ENCODE results near the gene CEP112.
"Not testable (repeated sequence)": the region's sequence is repeated elsewhere in the genome, so short reads cannot be mapped to it uniquely, and the experiment has no call there.

CEP112 gene

DNA sequence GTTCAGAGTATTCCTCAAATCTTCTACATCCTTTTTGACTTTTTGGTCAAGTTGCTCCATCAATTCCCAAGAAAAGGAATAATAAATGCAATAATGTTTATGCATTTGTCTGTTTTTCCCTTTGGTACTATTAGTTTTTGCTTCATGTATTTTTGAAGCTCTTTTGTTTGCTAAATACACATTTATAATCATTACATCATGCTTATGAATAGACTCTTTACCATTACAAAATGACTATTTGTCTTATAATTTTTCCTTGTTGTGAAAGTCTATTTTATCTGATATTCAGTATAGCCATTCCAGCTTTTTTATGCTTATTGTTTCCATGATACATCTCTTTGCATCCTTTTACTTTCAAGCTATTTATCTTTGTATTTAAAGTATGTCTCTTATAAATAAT is 41.2 kb downstream of the CEP112 start:
- no peak for DNase-seq (ENCODE audit: low spot score)

DNA sequence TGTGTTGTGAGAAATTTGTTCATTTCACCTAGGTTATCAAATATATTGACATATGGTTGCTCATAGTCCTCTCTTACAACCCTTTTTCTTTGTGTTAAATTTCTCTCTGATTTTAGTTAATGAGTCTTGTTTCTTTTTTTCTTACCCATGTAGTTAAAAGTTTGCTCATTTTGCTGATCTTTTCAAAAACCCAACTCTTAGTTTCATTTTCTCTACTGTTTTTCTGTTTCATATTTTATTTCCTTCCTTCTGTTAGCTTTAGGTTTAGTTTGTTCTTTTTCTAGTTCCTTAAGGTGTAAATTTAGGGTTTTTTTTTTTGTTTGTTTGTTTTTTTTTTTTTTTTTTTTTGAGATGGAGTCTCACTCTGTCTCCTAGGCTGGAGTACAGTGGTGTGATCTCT is 42.4 kb downstream of the CEP112 start:
- DNase-seq (ENCODE audit: low spot score), result no peak

DNA sequence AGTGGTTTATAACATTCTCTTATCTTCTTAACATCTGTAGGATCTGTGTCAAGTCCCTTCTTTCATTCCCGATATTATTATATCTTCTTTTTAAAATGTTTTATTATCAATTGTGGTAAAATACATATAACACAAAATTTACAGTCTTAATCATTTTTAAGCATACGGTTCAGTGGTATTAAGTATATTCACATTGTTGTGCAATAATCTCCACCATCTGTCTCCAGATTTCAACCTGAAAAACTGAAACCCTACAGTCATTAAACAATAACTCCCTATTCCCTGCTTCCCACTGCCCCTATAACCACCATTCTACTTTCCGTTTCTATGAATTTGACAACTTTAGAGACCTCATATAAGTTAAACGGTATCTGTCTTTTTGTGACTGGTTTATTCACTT is 45.5 kb downstream of the CEP112 start:
- no peak for DNase-seq (ENCODE audit: low spot score)

DNA sequence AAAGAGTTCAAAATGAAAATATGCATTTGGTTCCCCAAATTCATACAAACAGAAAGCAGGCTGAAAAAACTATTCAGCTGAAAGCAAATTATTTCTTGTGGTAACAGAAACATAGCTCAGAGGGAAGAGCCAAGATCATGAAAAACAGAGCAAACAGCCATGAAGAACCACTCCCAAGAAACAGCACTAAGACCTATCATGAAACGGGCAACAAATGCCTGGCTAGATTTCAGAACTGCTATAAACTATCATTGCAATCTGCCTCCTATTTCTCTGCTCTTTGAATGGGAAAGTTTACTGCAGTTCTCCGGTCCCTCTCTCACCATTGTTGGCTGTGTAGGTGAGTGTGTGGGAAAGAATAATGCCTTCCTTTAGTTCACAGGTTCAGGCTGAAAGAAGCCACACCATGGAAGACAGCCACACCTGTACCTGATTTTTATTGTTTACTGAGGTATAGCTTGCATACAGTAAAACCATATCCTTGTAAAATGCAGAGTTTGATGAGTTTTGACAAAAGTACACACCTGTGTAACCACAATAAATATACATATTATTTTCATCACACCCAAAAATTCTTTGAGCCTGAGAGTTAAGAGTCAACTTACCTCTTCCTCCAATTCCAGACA is 48.2 kb downstream of the CEP112 start:
- DNase-seq (ENCODE audit: low spot score), result no peak

DNA sequence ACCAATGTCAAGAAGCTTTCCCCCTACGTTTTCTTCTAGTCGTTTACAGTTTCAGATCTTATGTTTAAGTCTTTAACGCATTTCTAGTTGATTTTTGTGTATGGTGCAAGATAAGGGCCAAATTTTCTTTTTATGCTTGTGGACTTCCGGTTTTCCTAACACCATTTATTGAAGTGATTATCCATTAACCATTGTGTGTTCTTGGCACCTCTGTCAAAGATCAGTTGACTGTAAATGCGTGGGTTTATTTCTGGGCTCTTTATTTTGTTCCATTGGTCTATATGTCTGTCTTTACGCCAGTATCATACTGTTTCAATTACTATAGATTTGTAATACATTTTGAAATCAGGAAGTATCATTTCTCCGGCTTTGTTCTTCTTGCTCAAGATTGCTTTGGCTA is 49.5 kb downstream of the CEP112 start:
- no peak for DNase-seq (ENCODE audit: low spot score)

DNA sequence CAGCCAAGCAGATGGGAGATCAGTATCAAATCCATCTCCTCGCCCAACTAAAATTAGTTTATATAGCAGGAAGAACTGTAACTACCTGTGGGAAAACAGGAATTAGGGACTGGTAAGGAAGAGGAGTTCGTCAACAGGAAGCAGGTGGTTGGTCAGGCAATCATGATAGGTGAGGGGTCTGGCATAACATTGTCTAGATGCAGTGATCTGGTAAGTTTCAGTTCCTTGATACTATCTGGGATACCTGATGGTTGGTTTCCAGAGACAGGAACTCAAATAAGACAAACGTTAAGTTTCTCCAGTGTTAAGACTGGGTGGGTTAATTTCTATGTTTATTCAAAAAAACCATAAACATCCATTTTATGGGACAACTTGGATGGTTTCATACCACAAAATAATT is 53.8 kb downstream of the CEP112 start:
- DNase-seq (ENCODE audit: low spot score), result no peak

DNA sequence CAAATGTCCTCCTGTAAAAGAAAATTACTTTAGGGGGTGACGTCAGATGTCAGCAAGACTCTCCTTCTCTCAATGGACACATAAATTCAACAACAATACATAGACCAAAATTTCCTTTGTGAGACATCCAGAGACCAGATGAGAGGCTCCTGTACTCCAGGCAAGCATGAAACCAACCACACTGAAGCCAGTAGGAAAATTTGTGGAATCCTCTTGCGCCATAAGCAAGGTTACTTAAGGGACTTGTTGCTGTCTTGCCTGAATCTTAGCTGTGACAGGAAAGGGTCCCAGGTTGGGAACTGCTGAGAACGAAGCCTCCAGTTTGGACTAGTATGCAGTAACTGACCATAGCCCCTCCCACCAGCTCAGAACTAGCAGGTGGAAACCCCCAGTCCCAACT is 56.0 kb downstream of the CEP112 start:
- no peak for DNase-seq (ENCODE audit: low spot score)

DNA sequence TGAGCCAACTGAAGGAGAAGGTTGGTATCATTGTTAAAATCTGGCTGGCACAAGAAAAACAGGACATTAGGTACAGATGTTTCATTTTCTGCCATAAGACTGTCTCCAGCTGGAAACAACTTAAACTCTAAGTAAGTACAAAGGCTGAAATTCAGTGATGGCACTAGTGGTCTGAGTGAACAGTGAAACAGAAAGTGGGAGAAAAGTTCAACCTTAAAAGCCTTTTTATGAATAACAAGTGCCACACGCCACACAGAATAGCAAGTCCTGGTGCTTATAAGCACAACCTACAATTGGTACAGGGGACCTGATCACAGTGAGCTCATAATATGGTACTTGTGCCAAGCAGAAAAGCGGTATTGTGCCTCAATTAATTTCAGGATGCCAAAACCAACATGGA is 56.7 kb downstream of the CEP112 start:
- no peak for DNase-seq (ENCODE audit: low spot score)

DNA sequence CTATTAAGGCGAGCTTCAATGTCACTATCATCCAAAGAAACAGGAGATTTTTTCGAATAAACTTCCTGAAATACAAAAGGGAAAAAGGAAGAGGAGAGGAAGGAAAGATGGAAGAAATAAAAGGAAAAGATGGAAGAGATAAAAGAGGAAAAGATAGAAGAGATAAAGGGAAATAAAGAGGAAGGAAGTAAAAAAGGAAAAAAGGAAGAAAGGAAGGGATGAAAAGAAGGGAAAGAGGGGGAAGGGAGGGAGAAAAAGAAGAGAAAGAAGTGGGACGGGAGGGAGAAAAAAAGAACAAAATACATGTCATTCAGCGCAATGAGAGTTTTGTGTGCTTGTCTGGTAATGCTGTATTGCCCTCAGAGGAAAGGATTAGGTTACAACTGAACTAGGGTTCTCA is 62.2 kb downstream of the CEP112 start:
- DNase-seq (ENCODE audit: low spot score), result no peak

DNA sequence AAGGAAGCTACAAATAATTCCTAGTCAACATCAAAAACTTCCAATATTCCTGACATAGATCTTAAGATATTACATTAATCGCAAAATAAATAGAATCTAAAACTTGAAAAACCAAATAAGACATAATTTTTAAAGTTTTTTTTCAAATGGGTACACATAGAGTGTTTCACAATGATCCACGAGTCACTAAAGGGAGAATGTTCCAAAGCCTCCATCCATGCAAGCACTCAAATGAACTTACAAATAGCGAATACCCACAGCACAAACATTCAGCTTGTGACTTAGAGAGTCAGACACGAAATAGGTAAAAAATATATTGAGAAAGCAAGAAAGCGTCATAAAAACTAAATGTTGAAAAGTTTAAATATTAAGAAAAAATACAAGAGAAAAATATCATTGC is 65.7 kb downstream of the CEP112 start:
- DNase-seq (ENCODE audit: low spot score), result no peak

DNA sequence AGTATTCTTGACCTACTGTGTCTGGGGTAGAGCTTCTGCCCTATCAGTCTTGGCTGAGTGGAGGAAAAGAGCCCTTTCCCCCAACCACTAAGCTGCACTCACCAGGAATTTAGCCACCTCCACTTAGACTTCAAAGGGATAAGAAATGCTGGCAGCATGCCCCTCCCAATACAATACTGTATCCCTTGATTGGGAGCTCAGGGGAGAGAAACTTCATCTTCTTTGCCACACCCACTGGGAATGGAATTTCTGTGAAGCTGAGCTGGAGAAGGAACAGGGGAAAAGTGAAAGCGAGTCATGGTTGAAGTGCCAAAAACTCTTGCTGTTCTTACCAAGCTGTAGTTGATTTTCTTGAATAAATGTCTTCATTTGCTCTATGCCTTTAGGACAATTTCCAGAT is 68.8 kb downstream of the CEP112 start:
- DNase-seq (ENCODE audit: low spot score), result no peak

DNA sequence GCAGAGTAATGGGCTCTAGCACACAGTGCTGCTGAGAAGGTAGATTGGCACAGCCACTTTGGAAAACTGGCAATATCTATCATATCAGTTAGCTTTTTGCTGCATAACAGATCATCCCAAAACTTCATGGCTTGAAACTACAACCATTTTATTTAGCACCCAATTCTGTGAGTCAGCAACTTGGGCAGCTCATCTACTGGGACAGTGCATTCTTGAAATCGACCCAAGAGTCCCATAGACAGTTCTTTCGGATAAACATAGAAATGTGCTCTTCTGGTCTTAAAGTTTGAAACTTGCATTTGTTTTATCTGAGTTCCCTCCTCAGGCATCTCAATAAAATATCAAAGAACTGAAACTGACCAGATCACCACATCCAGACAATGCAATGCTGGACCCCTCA is 76.7 kb downstream of the CEP112 start:
- DNase-seq (ENCODE audit: low spot score), result no peak

DNA sequence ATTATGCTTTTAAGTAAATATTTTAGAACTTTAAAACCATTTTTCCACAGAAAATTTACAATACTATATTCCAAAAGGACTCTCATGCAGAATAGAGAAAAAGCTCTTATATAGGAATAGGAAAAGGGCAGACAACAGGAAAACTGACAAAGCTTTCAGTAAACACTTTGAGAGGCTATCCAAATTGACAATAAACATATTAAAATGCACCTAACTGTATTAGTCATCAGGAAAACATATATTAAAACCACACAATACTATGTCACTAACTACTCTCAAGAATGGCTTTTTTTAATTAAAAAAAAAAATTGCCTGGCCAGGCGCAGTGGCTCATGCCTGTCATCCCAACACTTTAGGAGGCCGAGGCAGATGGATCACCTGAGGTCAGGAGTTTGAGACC is 77.3 kb downstream of the CEP112 start:
- no peak for DNase-seq (ENCODE audit: low spot score)

DNA sequence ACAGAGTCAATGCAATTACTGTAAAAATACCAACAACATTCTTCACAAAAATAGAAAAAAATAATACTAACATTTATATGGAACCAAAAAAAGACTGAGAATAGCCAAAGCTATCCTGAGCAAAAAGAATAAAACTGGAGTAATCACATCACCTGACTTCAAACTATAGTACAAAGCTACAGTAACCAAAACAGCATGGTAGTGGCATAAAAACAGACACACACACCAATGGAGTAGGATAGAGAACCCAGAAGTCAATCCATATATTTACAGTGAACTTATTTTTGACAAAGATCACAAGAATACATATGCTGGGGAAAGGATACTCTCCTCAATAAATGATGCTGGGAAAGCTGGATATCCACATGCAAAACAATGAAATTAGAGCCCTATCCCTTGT is 84.2 kb downstream of the CEP112 start:
- no peak for DNase-seq (ENCODE audit: low spot score)

DNA sequence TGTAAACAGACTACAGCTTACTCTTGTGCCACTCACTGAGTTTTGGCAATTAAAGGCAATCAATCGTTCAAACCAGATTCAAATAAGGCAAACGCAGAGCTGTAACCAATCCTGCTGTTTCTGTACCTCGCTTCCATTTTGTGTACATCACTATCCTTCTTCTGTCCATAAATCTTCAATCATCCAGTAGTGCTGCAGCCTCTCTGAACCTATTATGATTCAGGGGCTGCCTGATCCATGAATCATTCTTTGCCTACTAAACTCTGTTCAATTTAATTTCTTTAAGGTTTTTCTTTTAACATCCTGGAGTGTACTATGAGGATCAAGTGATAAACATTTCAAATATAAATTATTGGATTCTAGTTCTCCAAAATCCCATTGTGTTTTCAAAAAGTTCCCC is 93.9 kb downstream of the CEP112 start:
- DNase-seq (ENCODE audit: low spot score), result no peak

DNA sequence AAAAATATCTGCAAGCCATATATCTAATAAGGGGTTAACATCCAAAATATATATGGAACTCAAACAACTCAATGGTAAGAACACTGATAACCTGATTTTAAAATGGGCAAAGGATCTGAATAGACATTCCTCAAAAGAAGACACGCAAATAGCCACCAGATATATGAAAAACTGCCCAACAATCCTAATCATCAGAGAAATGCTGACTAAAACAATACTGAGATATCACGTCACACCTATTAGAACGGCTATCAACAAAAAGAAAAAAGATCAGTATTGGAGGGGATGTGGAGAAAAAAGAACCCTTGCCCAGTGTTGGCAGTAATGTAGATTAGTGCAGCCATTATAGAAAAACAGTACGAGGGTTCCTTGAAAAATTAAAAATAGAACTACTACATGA is 97.2 kb downstream of the CEP112 start:
- DNase-seq (ENCODE audit: low spot score), result no peak

DNA sequence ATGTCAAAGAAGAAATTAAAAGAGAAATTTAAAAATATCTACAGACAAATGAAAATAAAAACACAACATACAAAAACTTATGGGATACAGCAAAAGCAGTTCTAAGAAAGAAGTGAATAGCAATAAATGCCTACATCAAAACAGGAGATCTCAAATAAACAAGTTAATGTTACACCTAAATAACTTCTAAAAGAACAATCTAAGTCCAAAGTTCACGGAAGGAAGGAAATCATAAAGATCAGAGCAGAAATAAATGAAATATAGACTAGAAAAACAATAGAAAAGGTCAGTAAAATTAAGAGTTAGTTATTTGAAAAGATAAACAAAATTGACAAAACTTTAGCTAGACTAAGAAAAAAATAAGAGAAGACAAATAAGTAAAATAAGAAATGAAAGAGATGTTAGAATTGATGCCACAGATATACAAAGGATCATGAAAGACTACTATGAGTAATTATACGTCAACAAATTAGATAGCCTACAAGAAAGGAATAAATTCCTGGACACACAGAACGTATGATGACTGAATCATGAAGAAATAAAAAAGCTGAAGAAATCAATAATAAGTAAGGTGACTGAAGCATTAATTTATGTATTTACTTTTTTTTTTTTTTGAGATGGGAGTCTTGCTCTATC is 100.4 kb downstream of the CEP112 start:
- DNase-seq (ENCODE audit: low spot score), result no peak

DNA sequence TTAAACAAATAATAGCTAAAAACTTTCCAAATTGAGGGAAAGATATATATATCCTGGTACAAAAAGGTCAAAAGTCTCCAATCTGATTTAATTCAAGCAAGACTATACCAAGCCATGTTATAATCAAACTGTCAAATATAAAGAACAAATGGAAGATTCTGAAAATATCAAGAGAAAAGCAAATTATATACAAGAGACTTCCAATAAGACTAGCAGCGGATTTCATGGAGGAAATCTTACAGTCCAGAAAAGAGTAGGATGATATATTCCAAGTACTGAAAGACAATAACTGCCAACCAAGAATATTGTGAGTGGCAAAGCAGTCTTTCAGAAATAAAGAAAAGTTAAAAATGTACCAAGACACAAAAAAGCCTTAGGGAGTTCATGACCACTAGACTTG is 102.2 kb downstream of the CEP112 start:
- DNase-seq (ENCODE audit: low spot score), result no peak

DNA sequence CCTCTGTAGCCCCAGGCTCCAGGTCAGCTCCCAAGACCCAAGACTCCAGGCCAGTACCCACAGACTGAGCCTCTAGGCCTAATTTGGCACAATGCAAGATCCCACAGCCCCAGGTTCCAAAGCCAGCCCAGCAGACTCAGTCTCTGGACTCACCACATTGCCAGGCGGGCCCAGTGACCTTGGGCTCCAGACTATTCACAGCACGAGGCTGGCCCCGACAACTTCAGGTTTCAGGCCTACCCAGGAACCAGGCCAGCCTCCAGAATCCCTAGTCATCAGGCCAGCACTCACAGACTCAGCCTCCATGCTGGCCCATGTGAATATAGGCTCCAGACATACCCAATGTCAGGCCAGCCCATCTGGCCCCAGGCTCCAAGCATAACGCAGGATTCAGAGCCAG is 103.8 kb downstream of the CEP112 start:
- no peak for DNase-seq (ENCODE audit: low spot score)

DNA sequence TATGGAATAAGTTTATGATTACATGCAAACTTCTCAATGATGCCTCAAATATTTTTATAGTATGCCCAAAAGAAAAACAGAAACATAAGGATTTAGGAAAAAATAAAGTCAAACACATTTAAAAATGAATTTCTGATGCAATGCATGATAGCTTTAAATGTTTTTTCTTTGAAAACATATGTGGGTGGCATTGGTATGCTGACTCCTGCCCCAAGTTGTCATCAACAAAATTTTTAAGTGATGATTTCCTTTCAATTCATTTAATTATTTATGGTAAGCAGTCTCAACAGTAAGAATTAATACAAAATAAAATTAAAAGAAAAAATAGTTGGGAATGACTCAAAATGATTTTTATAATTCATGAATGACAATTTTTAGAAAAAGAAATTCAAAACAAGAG is 104.9 kb downstream of the CEP112 start:
- DNase-seq (ENCODE audit: low spot score), result no peak

DNA sequence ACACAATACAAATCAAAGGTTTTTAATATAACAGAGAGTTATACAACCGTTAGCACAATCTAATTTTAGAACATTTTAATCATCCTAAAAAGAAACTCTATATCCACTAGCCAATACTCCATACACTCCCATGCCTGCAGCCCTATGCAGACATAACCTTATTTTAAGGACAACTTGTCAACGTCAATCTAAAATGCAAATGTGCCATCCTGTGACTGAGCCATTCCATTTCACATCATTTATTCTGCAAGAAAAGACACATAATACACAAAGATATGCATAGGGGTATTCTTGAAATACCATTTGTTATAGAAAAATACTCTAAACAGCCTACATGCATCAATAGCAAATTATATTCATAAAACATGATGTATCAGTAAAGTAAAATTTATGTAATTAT is 106.7 kb downstream of the CEP112 start:
- DNase-seq (ENCODE audit: low spot score), result no peak

DNA sequence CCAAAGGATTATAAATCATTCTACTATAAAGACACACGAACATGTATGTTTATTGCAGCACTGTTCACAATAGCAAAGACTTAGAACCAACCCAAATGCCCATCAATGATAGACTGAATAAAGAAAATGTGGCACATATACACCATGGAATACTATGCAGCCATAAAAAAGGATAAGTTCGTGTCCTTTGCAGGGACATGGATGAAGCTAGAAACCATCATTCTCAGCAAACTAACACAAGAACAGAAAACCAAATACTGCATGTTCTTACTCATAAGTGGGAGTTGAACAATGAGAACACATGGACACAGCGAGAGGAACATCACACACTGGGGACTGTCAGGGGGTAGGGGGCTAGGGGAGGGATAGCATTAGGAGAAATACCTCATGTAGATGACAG is 111.3 kb downstream of the CEP112 start:
- DNase-seq (ENCODE audit: low spot score), result not testable (repeated sequence)

DNA sequence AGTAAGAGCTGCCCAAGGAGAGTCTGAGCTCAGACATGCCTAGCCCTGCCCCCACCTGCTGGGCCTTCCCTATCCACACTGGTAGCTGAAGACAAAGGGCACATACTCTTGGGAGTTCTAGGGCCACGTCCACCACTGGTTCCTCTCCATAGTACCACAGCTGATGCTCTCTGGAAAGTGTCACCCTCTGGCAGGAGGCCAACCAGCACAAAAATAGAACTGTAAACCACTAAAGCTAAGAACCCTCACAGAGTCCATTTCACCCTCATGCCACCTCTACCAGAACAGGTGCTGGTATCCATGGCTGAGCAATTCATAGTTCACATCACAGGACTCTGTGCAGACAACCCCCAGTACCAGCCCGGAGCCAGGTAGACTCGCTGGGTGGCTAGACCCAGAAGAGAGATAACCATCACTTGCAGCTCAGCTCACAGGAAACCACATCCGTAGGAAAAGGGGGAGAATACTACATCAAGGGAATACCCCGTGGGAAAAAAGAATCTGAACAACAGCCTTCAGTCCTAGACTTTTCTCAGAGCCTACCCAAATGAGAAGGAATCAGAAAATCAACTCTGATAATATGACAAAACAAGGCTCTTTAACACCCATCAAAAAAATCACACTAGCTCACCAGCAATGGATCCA is 115.3 kb downstream of the CEP112 start:
- DNase-seq (ENCODE audit: low spot score), result no peak

DNA sequence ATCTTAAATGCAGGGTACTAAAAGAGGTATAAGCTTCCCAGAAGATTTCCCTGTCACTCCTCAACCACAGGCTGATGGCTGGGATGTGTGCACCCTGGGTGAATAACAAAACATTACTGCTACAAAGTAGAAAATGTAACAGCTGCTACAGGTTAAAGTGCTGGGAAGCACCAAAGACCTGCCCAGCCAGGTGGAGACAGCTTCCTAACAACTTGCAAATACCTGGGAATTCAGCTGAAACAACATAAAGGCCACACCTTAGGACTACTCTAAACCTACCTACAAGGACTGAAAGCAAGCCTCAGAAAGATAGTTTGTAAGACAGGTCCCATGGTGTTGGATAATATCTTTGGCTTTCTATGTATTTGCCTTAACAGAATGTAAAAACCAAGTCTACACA is 118.5 kb downstream of the CEP112 start:
- DNase-seq (ENCODE audit: low spot score), result no peak

All from hematopoietic multipotent progenitor cell treated with erythropoietin and hydrocortisone succinate and interleukin-3 and kit ligand, for 15 days (in vitro differentiated cells).